ENCODE results near the gene ITCH.

DNA sequence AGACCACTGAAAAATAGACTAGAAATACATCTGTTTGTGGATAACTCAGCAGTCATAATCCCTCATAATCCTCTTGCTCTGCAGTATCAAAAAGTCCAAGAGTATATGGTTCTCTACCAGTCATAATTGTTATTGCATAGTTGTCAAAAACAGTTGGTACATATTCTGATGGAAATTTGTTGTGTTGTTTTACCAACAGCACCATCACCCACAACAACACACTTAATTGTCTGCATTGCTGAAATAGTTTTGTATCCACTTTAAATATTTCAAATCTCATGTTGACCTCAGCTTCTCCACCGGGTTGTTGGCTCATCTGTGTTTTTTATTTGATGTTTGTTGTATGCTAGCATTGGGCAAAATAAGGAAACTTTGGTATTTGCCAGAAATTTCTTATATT, 39.4 kb downstream of the ITCH start:
- TF ChIP-seq POLR2AphosphoS5 (IDR thresholded peaks at IDR 0.05; ENCODE audit: low read depth, low read length) = no peak
- TF ChIP-seq CTCF (IDR thresholded peaks at IDR 0.05) = no peak
- no peak for TF ChIP-seq REST (IDR thresholded peaks at IDR 0.05; ENCODE audit: insufficient read depth in 1 of 2, low read depth in 2 of 2, low read length in 1 of 2)
- no peak for TF ChIP-seq SIN3A (IDR thresholded peaks at IDR 0.05; ENCODE audit: borderline replicate concordance, insufficient read depth, low read depth, low read length)
- no peak for TF ChIP-seq TCF7L2 (IDR thresholded peaks at IDR 0.05; ENCODE audit: low read depth, low read length)
